ENCODE data around the gene CKAP4.

CKAP4 gene

DNA sequence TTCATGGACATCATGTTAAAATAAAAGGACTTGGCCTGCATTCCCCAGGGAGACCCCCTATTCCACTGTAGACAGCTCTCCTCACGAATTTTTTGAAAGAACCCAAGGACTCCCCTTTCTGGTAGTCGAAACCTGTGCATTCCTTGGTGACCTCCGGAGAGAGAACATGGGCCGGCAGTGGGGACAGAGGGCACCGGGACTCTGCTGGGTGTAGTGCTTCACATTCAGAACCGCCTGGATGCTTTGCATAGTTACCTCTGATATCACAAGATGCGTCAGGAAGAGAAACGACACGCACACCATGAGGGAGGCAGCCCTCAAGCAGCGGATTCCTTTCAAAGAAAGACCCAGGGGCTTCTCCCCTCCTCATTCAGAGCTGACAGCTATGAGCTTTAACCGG, 9.7 kb downstream of the CKAP4 start:
- no peak for DNase-seq

DNA sequence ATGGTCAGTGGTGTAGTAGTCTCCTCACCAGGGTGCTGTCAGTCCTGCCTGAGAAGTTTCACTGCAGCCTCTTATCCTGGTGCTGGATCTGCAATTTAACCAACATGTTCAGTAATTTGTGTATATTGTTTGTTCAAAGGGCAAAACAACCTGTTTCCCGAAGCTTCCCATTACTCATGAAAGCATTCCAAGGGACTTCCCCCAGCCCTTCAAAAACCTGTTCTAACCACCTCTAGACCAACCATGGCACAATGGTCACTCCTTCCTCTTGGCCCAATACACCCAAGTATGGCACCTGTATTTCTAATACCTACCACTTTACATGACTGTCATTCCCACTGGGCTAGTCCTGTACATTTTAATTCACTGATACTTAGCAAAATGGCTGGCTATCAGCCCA, 12.1 kb downstream of the CKAP4 start:
- DNase-seq, result no peak

DNA sequence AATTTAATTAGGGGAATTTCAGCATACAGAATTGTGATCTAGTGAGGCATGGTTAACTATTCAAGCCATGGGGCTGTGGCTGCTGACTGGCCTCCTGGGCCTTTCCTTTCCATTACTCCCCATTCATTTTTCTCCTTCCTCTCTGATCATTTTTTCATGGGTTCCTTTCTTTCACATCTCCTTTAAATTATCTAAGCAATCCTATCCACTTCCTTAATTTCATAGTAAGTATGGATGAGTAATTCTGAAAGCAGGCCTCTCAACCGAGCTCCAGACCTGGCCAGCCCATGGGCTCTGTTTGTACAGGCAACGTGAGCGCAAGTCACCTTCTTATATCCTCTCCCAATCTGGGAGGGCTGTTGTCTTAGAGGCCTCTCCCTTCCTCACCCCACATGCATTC, 13.4 kb downstream of the CKAP4 start:
- DNase-seq, result no peak

DNA sequence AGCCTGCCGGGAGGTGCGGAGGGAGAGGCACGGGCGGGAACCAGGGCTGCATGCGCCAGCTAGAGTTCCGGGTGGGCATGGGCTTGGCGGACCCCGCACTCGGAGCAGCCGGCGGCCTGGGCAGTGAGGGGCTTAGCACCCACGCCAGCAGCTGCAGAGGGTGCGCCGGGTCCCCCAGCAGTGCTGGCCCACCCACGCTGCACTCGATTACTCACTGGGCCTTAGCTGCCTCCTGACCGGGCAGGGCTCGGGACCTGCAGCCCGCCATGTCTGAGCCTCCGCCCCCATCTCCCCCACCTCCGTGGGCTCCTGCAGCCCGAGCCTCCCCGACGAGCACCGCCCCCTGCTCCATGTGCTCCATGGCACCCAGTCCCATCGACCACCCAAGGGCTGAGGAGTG, 14.8 kb downstream of the CKAP4 start:
- DNase-seq, result no peak

DNA sequence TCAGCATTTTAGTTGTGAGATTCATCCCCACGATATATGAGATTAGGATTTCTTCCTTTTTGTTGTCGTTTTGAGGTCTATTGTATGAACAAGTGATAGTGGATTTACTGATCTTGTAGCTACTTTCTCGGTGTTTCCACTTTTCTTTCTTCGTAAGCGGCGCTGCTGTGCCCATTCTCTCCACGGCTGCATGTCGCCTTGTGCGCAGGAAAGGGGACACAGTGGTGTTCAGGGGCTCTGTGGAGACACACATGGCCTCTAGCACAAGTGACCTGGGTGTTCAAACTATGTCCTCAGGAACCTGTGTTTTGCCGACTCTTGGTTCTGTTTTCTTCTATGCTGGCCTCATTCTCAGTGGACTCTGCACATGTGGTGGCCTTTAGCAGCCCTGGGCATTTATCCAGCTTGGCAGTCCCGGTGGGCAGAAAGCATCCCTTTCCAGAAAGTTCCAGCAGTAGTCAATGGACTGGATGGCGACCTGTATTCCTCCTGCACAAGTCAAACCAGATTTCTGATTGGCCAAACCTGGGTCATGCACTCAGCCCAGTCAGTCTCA, 18.7 kb downstream of the CKAP4 start:
- no peak for DNase-seq

DNA sequence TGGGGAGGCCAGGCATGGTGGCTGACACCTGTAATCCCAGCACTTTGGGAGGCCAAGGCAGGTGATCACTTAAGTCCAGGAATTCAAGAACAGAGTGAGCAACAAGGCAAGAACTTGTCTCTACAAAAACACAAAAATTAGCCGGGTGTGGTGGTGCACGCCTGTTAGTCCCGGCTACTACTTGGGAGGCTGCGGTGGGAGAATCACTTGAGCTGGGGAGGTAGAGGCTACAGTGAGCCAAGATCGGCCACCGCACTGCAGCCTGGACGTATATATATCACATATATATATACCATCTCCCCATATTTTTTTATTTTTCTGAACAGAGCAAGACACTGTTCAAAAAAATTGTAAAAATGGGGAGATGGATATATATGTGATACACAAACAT, 19.5 kb downstream of the CKAP4 start:
- DNase-seq, result no peak

DNA sequence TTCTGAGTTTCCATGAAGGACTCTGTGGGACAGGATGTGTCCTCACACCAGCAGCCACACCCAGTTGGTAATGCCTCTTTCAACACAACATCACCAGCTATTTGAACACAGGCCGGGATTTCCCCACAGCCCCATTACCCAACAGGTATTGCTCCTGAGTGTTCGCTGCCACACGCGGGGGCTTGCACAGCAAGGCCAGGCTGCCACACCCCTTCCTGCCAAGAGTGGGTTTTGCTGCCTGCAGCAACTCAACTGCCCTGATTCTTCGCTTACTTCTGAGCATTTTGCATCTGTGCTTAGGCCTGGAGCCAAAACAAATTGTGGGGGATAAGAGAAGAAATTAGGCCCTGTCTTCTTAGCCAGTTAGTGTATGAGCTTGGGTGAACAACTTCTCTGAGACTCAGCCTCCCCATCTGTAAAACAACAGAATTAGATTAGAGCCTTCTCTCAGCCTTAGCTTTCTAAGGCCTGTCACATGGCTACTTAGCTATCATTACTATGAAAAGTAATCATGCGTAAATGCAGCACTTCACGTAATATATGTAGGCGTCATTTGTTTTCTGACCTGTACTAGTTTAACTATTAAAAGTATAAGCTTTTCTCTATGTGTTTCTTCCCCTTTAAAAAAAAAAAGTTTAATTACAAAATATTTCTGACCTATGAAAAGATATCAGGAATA, 20.0 kb downstream of the CKAP4 start:
- DNase-seq, result no peak

DNA sequence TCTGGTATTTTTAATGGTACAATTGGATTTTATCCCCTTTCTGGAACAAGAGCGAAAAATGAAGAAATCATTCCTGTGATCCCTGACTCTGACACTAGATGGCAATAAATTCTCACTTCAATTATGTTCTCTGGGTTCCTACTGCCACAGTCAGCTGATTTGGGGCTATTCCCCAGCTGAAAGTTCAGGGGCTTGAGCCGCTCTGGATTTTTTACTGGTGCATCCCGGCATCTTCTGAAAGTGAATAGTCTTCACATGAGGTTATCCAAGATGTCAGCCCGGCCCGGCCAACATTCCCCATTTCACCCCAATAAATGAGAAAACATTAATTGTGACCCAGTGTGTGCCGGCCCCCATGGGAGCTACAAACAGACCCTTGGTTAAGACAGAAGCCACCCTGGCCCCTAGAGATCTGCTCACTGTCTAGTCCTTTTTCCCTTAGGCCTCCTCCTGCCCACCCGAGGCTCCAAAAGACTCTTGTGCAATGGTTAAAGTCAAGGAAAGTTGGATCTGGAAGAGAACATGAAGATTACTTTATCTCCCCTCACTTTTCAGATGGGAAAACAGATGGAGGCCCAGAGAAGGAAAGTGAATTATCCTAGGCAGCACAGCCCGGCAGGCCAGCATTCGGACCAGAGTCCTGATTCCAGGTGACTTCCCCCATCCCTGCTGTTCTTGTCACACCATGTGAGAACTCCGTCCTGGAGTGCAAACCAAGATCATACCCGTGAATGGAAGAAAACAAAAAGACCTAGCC, 20.8 kb downstream of the CKAP4 start:
- DNase-seq, result peak; percentile 30

DNA sequence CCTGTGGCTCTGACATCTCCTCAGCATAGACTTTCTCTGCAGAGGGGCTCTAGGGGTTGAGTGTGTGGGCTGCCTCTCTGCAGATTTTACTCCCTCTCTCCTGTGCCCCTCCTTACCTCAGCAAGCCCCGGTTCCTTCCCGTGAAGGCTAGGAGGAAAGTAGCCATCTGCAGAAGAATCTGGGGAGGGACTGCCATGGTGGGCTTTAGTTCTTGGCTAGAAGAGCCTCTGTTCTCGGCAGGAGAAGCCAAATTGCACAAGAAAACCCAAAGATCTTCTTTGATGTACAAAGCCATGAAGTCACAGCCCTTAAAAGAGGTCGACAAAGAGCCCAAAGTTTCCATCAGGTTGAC, 23.5 kb downstream of the CKAP4 start:
- no peak for DNase-seq

DNA sequence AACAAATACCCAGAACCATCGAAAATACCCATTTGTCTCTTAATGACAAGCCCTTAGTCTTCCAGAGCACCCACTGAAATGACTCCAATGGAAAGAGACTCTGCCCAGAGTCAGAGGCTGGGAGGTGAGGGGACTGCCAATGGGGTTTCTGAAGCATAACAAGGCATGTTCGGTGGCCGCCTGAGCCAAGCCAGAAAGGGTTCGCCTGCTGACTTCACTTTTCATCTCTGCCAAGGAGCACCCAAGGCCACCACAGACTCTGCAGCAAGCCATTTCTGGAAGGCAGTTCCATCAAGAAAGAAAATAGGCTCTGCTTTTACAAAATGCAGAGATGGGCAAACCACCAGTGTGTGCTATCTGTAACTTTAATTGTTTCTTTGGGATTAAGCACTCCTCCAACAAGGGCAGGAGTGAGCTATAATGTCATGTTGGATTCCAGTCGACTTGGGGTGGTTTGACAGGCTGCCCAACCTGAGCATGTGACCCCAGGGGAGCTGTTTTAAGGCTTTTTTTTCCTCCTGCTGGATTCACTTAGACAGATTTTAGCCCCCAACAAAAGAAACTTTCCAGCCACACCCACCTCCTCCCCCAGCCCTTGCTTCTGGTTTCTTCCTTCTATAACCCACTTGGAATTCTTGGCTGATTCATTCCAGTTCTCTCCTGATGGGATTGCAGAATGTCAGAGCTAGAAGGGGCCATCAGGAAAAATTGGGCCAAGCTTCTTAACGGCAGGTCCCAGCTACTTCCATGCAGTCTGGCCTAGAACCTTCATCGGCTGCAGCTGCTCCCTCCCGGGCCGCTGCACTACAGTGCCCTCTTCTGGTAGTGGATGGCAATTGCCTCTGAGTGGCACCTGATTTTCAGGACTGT, 24.1 kb downstream of the CKAP4 start:
- peak; percentile 64 for DNase-seq

DNA sequence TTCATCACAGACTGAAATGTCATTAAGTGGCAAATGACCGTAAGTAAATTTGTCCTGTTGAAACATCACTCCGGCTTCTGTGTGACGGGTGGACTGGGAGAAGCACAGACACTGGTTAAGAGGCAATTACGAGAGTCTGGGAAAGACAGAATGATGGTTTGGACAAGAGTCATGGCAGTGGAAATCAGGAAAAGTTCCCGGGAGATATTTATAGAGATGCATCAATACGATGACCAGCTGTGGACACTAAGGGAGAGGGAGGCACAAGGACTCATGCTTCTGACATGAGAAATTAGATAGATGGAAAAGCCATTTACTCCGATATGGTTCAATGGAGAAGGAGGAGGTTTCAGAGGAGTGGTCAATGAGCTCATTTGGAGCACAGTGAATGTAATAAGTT, 27.3 kb downstream of the CKAP4 start:
- no peak for DNase-seq

DNA sequence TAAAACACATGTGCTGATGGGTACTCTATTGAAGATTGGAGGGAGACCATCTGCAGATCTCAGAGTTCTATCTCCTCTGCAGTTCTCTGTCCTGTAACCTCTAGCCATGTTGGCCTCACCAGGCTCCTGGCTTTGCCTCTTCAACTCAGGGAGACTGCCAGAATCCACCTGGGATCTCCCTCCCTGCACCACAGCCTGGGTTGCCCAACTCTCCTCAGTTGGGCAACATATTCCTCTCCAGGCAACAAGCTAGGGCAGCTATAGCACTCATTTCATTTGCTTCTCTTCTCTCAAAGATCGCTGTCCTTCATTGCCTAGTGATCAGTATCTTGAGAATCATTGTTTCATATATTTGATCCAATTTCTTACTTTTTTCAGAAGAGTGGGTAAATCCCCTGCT, 28.8 kb downstream of the CKAP4 start:
- DNase-seq, result no peak

DNA sequence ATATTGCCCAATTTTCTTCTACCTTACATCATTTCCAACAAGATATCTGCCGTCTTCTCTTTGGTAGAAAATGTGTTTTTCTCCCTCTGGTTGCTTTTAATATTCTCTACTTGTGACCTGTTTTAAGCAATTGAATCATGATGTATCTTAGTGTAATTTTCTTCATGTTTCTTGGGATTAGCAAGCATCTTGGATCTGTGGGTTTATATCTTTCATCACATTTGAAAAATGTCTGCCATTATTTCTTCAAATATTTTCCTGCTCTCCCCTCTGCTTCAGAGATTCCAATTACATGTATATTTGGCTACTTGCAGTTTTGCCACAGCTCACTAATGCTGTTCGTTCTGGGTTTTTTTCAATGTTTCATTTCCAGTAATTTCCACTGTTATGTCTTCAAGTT, 30.1 kb downstream of the CKAP4 start:
- DNase-seq, result no peak

DNA sequence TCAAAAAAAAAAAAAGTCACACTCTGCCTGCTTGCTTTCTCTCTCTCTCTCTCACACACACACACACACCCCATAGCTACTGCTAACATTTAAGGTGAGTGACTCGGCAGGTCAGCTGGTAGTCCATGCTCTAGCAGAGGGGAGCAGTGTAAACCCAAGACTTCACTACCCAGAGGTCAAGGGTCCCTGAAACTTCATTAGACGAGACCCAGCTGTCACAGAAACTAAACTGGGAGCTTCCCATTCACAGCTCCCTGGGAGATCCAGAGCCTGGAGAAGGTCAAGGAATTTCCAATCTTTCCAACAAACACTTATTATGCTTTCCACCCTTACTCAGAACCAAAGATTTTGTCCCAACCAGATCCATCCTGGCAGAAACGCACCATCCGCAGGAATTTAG, 33.2 kb downstream of the CKAP4 start:
- no peak for DNase-seq

DNA sequence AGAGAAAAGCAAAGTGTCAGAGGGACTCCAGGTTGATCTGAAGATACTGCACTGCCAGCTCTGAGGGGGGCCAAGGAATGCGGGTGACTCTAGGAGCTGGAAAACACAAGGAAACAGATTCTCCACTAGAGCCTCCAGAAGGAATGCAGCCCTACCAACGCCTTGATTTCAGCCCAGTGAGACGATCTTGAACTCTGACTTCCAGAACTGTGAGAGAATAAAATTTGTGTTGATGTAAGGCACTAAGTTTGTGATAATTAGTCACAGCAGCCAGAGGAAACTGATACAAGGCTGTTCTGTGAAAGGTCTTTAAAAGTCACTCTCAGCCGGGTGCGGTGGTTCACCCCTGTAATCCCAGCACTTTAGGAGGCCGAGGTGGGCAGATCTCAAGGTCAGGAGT, 34.2 kb downstream of the CKAP4 start:
- DNase-seq, result no peak

DNA sequence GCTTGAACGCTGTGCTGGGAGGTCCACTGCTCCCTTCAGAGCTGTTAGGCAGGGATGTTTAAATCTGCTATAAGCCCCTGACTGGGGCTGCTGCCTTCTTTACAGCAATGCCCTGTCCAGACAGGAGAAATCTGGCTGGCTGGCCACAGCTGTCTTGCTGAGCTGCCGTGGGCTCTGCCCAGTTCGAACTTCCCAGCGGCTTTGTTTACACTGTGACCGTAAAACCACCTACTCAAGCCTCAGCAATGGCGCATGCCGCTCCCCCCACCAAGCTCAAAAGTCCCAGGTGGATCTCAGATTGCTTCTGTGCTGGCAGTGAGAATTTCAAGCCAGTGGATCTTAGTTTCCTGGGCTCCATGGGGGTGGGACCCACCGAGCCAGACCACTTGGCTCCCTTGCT, 35.8 kb downstream of the CKAP4 start:
- no peak for DNase-seq

DNA sequence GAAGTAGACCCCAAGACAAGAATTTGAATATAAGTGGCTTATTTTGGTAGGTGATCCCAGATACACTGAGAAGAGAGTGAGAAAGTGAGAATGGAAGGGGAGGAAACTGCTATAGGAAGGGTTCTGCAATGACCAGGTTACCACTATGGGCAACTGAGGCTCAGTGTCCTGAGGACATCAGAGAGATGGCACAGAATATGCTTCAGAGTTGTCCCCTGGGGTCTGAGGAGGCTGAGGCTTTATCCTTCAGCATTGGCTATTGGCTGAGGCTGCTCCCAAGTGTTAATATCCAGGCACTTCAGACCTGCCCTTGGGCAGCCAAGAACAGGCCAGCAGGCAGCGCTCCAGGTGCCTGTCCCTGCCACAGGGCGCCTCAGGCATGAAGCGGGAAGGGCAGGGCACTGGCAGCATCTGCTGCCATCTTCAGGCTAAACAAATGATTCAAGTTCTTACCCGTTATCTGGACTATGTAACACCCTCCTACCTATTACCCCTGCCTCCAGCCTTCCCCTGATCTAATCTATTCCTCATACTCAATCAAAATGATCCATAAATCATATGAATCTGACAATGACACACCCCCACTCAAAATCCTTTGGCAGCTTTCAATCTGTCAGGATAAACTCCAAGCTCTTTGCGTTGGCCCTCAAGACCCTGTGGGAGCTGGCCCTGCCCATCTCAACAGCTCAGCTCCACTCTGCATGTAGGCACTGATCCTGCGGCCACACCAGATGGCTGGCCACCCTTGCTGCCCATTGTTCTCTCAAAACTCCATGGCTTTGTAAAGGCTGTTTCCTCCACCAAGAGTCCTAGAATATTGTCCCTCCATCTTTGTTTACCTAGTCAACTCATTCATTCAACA, 42.4 kb downstream of the CKAP4 start:
- no peak for DNase-seq

DNA sequence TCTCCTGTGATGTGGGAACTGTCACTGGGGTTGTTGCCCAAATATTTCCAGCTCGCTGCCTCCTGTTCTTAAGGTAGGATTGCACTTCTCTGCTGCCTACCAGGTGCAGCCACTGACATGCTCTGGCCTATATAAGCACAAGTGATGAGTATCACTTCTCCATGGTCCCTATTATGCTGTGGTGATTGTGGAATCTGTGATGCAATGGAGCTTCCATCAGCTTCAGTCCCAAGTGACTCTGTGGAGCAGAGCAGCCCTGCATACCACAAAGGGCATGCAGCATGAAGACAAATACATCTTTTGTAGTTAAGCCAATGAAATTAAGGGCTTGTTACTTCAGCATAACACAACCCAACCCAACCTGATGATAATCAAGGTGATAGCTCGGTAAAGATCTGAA, 43.5 kb downstream of the CKAP4 start:
- DNase-seq, result no peak

DNA sequence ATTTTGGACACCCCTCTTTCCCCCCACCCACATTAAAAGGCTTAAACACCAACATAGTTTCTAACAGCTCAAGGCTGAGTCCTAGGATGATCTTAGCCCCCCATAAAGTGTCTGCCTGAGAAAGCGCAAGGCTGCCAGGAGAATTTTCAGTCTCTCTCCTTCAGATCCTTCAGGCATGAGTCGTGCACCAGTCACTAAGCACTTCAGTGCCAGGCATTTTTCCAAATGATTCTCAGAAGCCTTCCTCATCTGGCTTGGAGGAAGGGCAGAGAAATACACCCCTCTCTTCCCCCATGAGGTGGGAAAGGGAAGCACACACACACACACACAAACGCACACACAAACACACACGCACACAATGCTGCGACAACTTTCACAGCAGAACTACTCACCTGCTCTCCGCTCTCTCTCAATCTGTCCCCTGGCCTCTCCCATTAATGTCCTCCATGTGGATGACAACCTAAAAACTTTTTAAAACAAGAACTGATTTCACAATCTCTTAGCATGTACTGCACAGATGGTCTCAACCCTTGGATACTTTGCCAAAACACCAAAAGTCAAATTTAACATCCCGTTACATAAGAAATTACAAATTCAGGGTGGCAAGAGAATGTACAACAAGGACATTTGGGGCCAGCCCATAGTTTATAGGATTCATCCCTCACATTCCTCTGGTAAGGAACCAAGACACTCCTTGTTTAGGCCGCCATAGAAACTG, 49.8 kb downstream of the CKAP4 start:
- DNase-seq, result no peak

DNA sequence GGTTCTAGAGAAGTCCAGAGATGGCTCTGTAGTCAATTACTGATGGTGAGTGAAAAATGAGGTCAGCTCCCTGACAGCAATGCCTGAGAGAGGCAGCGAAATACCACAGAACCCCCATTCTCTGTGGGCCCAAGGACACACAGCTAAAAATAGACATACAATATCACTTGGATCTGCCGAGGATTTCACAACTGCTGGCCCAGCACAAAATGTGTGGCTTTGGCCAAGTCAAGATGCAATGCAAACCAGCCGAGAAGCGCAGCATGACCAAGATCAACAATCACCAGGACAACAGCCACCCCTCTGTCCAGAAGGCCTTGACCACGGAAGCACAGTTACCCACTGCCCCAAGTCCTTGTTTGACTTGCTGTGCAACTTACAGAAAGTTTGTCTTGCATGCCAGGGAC, 52.2 kb downstream of the CKAP4 start:
- no peak for DNase-seq

DNA sequence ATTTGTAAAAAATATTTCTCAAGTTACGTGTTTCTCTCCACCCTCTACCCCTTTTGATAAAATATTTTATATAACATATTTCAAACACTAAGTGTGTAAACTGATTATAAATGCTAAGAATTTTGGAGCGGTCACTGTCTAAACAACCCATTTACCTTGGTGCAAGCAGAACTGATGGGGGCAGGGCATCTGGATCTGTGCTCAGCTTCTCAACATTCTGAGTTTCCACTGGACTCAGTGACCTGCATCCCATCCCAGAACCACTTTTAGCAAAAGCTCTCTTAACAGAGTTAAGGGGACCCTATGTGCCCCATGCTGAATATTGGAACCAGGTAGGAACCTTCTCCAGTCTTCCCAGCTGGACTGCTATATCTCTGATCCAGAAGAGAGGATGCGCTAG, 53.5 kb downstream of the CKAP4 start:
- DNase-seq, result no peak

All from NCI-H2107 (cell line).